Fibroblast of mammary gland (primary cell): ENCODE measurements around the gene WNT7A.

Experiments
- DNase-seq: peaks from one replicate; pipeline ENCODE4 v3.0.0-alpha.2; 2010; ENCODE audit warnings: low read depth
- H3K4me3 ChIP-seq: 2 replicates; pipeline ENCODE4 v1.5.1; 2011; ENCODE audit warnings: low read depth, mild to moderate bottlenecking, low read length, moderate library complexity; ENCODE audit not compliant: control insufficient read depth
- CTCF ChIP-seq: conservative IDR thresholded peaks from 2 replicates; pipeline ENCODE4 v1.5.1; 2011; ENCODE audit warnings: low read depth, low read length, inconsistent platforms; ENCODE audit not compliant: control insufficient read depth, insufficient read depth

WNT7A gene

GRCh38 chr3:13824521-13825310 lies 55.2 kb downstream of the WNT7A start:
- no peak for TF ChIP-seq CTCF
- H3K4me3 ChIP-seq: no peak overlapping the region
- DNase-seq: no peak

- H3K4me3 ChIP-seq: no peak overlapping the region
- no peak for TF ChIP-seq CTCF
- DNase-seq: no peak
These were observed 56.2 kb downstream of the WNT7A start for GRCh38 chr3:13823692-13824091.

- no peak overlapping the region for H3K4me3 ChIP-seq
- no peak for DNase-seq
- TF ChIP-seq CTCF: no peak
These were observed 56.8 kb downstream of the WNT7A start for GRCh38 chr3:13822871-13823585.

GRCh38 chr3:13822042-13822441 lies 57.8 kb downstream of the WNT7A start:
- TF ChIP-seq CTCF: no peak
- no peak overlapping the region for H3K4me3 ChIP-seq
- DNase-seq: peak; percentile 31

GRCh38 chr3:13821126-13821525 lies 58.7 kb downstream of the WNT7A start:
- no peak for TF ChIP-seq CTCF
- no peak for DNase-seq
- H3K4me3 ChIP-seq: no peak overlapping the region

- no peak for DNase-seq
- no peak overlapping the region for H3K4me3 ChIP-seq
- TF ChIP-seq CTCF: no peak
These were observed 61.0 kb downstream of the WNT7A start for GRCh38 chr3:13818919-13819318.
